Stimulated activated CD8-positive, alpha-beta memory T cell treated with anti-CD3 and anti-CD28 coated beads, Interleukin-12 subunit alpha, Interleukin-12 subunit beta, amount 100 ng/mL, for 4 hours (primary cell): ENCODE measurements around the gene LLGL1.

Experiments
- DNase-seq: peaks from one replicate; pipeline ENCODE4 v3.0.0-alpha.2; 2020; ENCODE audit warnings: low read depth

Gene LLGL1

DNA sequence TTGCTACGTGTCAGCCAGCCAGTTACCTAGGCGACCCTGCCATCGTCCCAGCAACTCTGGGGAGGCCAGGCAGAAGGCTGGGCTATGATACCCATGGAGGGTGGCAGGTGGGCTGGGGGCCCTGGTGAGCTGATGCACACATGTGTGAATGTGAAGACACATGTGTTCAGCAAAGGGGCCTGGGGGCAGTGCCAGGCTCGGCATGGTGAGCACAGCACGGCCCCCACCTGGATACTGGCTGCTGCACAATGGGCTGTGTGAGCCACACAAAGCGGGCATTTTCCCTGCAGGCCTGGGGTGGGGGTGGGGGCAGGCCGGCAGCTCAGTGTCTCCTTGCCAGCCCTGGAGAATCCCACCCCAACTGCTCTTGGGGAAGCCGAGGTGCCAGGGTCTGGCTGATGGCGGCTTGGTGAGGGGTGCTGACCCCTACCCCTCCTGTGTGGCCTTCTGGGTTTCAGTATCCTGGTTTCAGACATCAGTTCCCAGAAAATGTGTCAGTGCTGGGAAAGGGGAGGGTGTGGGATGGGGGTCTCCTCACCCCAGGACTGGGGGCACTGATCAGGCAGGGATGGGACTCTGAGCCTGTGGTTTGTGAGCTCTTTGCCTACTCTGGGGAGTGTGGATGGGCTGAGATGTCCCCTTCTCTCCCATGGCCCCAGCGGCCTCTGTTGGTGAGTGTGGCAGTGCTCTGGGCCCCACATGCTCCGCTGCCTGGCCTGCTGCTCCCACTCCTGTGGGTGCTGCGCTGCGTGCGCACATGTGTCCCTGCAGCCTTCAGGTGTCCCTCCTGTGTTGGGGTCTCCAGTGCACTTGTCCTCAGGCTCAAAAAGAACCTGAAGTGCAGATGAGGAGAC, 5.1 kb downstream of the LLGL1 start:
- DNase-seq = no peak

DNA sequence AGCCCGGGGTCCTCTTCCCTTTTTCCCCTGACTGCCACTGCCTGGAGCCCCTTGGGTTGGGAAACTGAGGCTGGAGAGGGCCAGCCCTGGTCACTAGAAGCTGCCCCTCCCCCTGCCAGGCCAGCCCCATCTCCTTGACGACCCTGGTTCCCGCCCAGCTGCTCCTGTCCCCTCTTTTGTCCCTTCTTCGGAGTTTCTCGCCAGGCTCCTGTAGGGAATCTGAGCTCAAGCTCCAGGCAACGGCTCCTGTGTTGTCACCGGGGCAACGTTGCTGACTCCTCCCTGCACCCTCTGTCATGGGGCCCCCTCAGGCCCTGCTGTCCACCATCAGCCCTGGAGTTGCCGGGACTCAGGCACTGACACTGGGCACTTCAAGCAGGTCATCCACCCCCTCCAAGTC, 5.7 kb downstream of the LLGL1 start:
- no peak for DNase-seq

DNA sequence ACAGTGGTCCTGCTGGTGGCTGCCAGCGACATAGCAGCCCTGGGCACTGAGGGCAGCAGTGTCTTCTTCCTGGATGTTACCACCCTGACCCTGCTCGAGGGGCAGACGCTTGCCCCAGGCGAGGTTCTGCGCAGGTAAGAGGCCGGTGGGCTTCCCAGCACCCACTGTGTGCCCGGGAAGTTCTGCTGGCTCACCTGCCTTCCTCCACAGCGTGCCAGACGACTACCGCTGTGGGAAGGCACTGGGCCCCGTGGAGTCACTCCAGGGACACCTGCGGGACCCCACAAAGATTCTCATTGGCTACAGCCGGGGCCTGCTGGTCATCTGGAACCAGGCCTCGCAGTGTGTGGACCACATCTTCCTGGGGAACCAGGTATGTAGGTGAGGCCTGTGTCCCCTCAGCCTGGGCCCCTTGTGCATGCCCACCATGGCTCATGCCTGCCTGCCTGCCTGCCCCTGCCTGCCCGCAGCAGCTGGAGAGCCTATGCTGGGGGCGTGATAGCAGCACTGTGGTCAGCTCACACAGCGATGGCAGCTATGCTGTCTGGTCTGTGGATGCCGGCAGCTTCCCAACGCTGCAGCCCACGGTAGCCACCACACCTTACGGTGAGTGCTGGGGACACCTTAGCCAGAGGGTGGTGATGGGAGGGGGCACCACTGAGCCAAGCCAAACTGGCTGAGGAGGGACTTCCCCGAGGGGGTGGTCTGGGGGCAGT, 8.5 kb downstream of the LLGL1 start:
- DNase-seq = no peak

DNA sequence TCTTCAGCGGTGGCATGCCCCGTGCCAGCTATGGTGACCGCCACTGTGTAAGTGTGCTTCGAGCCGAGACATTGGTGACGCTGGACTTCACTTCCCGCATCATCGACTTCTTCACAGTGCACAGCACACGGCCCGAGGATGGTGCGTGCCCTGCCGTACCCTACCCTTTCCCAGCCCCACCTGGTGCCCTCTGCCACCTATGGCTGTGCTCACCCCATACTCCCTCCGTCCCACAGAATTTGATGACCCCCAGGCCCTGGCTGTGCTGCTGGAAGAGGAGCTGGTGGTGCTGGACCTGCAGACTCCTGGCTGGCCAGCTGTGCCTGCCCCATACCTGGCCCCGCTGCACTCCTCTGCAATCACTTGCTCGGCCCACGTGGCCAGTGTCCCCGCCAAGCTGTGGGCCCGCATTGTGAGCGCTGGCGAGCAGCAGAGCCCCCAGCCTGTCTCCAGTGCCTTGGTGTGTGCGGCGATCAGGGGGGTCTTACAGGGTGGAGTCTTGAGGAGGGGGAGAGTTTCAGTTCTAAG, 9.5 kb downstream of the LLGL1 start:
- no peak for DNase-seq

DNA sequence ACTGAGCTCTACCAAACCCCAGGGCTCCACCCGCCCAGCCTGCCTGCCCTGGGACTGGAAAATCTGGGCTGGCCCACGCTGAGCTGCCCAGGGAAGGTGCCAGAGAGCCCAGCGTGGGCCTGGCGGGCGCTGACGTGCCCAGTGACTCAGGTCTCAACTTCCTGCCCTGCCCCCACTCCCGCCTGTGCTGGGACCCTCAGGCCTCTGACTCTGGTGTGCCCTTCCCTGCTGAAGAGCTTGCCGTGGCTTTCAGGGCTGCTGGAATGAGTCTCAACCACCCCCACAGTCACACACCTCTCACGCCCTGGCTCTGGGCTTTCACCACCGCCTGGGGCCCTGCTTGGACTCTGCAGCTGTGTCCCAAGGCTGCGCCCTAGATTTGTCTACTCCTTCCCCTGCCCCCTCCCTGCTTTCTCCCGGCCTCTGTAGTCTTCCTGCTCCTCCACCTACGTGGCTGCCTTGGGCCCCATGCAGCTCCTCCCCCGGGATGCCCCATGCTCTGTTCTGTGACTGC, 10.4 kb downstream of the LLGL1 start:
- no peak for DNase-seq

DNA sequence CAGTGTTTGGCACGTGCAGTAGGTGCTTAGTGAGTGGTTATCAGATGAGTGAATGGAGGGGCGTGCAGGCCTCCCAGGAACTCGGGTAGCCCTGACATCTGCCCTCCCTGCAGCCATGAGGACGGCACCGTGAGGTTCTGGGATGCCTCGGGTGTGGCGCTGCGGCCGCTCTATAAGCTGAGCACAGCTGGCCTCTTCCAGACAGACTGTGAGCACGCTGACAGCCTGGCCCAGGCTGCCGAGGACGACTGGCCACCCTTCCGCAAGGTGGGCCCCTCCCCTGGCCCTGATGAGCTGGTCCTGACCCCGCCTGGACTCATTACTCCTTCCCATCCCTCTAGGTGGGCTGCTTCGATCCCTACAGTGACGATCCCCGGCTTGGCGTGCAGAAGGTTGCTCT, 11.1 kb downstream of the LLGL1 start:
- DNase-seq = no peak

DNA sequence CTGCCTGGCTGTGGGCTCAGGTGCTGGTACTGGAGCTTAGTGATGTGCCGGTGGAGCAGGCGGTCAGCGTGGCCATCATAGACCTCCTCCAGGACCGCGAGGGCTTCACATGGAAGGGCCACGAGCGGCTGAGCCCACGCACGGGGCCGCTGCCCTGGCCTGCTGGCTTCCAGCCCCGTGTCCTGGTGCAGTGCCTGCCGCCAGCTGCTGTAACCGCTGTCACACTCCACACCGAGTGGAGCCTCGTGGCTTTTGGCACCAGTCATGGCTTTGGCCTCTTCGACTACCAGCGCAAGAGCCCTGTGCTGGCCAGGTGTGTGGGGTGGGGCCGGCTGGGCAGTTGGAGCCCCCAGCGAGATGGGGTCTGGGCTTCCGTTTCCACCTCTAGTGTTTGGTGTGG, 12.0 kb downstream of the LLGL1 start:
- no peak for DNase-seq

DNA sequence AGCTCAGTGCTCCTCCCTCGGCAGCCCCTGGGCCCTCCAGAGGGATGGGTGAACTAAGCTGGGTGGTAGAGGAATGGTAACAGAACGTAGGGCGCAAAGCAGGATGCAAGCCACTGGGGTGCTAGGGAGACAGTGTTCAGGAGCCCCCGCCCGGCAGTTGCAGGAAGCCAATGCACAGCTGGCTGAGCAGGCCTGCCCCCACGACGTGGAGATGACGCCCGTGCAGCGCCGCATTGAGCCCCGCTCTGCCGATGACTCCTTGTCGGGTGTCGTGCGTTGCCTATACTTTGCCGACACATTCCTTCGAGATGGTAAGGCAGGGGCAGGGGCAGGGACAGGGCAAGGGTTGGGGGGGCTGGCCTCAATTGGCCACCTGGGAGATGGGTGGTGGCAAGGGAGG, 12.9 kb downstream of the LLGL1 start:
- DNase-seq = no peak

DNA sequence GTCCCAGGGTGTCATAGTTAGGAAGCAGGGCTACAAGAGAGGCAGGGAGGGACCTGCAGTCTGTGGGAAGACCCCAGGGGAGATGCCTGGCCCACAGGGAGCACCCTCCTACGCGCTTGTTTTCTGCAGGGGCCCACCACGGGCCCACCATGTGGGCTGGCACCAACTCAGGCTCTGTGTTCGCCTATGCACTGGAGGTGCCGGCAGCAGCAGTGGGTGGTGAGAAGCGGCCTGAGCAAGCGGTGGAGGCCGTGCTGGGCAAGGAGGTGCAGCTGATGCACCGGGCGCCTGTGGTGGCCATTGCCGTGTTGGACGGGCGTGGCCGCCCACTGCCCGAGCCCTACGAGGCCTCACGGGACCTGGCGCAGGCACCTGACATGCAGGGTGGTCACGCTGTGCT, 15.0 kb downstream of the LLGL1 start:
- DNase-seq = no peak

DNA sequence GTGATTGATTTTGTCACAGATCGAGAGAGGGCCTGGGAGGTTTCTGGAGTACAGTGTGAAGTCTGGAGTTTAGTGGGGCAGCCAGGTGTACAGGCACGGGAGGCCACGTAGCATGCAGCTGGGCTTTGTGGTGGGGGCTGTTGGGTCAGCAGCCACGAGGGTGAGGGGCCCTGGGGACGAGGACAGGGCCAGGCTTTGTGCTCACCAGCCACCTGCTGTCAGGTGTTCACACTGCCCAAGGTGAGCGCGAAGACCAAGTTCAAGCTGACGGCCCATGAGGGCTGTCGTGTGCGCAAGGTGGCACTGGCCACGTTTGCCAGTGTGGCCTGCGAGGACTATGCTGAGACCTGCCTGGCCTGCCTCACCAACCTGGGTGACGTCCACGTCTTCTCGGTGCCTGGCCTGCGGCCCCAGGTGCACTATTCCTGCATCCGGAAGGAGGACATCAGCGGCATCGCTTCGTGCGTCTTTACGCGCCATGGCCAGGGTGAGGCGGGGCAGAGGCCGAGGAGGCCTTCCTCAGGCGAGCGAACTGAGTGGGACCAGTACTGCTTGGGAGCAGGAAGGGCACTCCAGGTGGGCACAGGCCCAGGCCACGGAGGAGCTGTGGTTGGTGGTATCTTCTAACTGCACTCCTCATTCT, 15.9 kb downstream of the LLGL1 start:
- no peak for DNase-seq

DNA sequence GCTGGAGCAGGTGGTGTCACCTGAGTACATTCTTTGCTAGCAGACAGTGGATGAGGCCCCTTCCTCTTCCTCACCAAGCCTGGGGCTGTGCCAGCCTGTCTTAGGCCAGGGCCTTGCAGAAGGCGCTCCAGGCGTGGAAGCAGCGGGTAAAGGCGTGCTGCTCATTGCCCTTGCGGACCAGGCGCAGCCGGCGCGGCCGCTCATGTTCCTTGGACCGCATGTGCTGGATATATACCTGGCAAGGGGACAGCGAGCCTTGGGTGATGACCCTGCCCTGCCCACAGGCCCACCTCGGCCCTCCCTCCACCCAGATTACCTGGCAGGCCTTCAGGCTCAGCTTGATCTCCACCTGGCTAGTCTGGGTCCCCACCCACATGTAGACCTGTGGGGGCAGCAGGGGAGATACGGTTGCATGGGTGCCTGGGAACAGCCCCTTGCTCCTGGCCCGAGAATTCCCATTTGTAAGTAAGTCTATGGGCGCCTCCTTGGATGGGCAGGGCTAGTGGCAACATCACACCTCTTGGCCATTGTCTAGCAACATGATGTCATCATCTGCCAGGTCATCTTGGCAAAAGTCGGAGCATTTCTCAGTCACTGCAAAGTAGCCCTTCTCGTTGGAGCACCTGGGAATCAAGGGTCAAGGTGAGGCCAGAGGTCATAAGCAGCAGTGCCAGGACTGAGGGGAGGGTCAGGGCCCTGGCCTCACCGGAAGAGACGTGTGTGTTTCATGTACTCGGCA, 19.8 kb downstream of the LLGL1 start:
- DNase-seq = no peak

DNA sequence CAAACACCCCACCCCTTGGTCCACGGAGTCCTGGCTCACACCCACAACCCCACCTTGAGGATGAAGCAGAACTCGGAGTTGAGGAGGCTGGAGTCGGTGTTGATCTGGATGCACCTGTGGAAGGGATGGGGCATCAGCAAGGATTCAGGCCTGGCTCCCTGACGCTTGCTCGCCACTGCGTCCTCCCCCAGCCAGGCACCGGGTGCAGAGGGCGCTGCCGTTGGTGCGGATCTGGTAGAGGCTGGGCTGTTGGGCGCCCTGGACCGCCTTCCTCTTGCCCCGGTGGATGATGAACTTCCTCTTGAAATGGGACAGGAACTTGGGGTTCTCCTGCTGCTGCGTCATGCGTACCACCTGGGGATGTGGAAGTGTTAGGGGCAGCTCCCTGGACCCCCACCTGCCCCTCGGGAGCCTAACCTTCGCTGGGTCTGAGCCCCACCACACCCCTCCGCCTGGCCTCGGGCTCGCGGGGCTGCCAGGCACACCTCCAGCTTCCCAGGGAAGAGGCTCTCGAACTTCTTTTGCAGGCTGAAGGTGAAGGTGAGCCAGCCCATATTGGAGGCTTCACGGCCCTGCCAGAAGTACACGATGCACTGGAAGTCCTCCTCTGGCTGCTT, 20.8 kb downstream of the LLGL1 start:
- no peak for DNase-seq

DNA sequence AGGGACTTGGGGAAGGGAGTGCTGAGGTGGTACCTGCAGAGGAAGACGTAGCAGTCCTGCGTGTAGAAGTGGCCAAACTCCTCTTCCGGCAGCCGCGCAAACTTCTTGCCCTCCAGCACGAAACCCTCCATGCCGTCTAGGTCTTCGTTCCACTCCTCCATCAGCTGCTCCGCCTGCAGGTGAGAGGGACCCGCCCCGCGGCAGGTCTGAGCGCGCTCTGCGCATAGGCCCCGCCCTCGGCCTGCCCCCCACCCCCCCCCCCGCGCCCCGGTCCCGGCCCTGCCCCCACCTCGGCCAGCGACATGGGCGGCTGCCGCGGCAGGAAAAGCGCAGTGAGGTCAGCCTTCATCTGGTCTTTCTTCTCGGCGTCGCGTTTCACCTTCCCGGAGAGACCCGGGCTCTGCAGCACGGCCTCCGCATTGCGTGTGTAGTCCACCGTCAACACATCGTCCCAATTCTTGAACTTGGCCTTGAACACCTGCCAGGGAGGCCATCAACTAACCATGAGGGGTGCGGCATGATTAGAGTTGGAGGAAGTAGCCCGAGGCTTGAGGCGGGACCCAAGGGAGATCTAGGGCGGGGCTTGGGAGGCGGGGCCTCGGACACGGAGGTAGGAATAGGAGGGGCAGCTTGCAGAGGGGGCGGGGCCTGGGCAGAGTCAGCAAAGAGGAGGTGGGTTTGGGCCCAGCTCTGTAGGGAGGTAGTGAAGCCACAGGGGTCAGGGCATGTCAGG, 21.6 kb downstream of the LLGL1 start:
- DNase-seq = no peak

DNA sequence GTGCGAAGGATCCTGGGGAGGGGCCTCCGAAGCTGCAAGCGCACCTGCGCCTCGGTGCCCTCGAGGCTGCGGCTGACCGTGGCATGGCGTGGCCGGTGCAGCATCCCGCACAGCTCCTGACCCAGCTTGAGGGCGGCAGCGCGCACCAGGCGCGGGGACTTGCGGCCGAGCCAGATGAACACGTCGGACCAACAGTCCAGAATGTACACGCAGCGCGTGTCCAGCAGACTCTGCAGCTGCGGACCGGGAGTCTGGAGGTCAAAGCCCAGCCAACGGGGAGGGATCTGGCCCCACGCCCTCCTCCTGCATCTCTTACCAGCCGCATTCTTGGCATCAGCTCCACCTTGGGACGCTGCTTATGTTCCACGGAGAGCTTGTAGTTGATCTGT, 22.2 kb downstream of the LLGL1 start:
- DNase-seq = no peak

DNA sequence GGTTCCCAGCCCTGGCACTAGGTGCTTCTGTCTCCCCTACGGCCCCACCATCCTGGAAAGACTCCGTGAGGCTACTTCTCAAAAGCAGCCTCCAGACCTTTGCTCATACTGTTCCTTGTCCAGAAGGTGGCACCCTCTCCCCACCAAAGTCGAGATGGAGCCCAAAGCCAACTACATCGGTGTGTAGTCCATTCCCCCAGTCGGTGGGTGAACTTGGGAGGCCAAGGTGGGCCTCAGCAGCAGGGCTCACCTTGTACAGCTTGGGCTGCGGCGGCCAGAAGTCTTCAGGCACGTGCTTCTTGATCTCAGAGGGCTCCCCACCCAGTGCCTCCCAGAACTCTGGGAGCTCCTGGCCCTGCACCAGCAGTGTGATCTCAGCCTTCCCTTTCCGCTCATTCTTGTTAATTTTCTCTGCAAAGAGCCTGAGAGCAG, 22.9 kb downstream of the LLGL1 start:
- peak; percentile 43 for DNase-seq

DNA sequence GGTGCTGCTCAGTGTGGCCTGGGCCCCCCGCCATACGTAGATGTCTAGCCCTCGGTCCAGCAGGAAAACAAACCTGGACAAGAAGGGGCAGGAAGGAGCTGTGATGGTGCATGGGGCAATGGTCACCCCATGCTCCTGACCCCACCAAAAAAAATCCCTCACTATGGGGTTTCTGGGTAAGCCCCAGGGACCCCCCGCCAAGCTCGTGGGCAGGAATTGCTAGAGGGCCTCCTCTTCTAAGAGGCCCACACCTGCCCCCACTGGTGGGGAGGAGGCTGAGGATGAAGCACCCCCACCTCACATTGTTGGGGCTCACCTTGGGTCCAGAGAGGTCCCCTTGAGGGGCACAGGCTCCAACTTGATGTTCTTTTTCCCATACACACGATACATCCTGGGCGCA, 23.4 kb downstream of the LLGL1 start:
- DNase-seq = no peak

DNA sequence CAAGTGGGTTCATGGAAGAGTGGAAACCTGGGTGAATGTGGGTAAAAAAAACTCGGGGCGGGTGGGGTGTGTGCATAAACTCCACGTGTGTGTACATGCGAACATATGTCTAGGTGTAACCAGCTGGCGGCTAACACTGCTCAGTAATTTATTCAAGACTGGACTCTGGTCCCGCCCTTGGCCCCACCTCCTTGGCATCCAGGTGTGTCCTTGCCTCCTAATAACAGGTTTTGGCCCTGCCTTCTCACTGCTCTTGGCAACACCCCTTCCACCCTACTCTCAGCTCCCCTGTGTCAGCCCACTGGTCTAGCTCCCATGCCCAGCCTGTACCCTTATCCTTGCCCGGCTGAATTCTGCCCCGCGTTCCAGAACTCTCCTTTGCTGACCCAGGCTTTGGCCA, 24.8 kb downstream of the LLGL1 start:
- DNase-seq = no peak

DNA sequence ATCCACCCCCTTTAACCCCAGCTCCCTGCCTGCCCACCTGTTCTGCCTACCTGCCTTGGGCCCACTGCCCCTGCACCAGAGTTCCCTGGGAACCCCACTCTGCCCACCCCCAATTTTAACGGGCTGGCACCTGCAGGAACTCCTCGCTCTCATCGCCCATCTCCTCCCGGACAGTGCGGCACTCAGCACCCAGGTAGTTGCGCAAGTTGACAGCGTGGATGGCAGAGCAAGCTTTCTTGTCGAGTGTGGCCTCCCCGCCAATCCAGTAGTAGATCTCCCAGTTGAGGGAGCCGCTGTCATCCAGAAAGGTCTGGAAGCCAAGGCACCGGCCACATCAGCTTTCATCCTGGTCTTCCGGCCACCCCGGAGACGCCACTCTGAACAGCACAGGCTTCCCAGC, 25.3 kb downstream of the LLGL1 start:
- DNase-seq = no peak

DNA sequence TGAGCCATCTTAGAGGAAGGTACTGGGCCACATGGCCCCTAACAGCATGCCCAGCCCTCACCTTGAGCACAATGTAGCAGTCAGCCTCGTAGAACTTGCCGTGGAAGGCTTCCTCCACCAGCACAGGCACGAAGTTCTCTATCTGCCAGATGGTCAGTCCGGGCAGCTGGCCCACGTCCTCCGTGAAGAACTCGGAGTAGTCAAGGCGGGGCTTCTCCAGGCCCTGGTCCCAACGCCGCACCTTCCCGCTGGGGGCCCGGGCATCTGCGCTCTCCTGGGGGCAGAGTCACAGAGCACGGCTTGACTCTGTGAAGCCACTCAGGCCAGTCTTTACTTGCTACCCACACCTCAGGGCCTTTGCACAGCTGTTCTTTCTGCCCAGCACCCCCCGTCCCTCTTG, 25.8 kb downstream of the LLGL1 start:
- no peak for DNase-seq

DNA sequence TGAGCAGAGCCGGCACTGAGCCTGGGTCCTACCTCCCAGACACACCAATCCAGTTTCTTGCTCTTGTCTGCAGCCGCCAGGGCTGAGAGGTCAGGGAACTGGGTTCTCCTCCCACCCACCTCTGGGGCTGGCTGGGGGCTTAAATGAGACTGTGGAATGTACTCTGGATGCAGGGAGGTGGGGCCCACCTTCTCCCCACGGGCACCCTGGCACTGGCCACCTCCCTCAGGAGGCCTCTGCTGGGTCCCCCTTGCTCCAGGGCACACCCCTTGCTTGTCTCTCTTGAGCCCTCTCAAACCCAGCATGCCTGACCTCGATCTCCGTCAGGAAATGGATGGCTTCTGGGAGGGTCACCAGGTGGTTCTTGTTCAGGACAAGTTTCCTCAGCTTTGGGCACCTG, 26.7 kb downstream of the LLGL1 start:
- DNase-seq = no peak
